Large intestine (tissue), 3 donors: ENCODE measurements around the gene VPS13D. TPM values are rescaled to one million over a fixed set of nuclear protein-coding genes. Genes with fewer than 3 reads are reported as not detected.
"Not testable (repeated sequence)": the region's sequence is repeated elsewhere in the genome, so short reads cannot be mapped to it uniquely, and the experiment has no call there.

Source experiments
- DNase-seq, 2 donors: peaks; one replicate each; pipeline versions ENCODE4 v3.0.0 to v3.0.0-alpha.2; 2013
- H3K27ac ChIP-seq: one replicate; pipeline ENCODE4 v1.5.1; 2013; ENCODE audit warnings: low read length
- H3K27me3 ChIP-seq: 2 replicates; pipeline ENCODE4 v1.6.1; 2013; ENCODE audit warnings: low read length; ENCODE audit not compliant: control insufficient read depth, insufficient read depth
- H3K36me3 ChIP-seq: 2 replicates; pipeline ENCODE4 v1.6.1; 2013; ENCODE audit warnings: low read length; ENCODE audit not compliant: control insufficient read depth, insufficient read depth
- H3K4me1 ChIP-seq: one replicate; pipeline ENCODE4 v1.6.1; 2013; ENCODE audit warnings: low read length; ENCODE audit not compliant: control insufficient read depth, insufficient read depth
- H3K4me3 ChIP-seq: one replicate; pipeline ENCODE4 v1.5.1; 2013; ENCODE audit warnings: low read length
- H3K9me3 ChIP-seq: one replicate; pipeline ENCODE4 v1.6.1; 2013; ENCODE audit warnings: mild to moderate bottlenecking, low read depth, low read length, moderate library complexity; ENCODE audit not compliant: control insufficient read depth
- WGBS: methylation state at CpG from one replicate; pipeline ENCODE4 v1.1.5; 2013; ENCODE audit warnings: low lambda C conversion rate; ENCODE audit not compliant: insufficient coverage; 5-methylcytosine and 5-hydroxymethylcytosine counted together
- polyA plus RNA-seq: library from polyadenylated mRNA; unstranded; fragments of 120-200 nt; gene quantifications from one replicate; pipeline ENCODE4 v1.2.1, GENCODE V29; 2013

VPS13D gene
- polyA plus RNA-seq, 1 donor: 20.7 TPM

DNA sequence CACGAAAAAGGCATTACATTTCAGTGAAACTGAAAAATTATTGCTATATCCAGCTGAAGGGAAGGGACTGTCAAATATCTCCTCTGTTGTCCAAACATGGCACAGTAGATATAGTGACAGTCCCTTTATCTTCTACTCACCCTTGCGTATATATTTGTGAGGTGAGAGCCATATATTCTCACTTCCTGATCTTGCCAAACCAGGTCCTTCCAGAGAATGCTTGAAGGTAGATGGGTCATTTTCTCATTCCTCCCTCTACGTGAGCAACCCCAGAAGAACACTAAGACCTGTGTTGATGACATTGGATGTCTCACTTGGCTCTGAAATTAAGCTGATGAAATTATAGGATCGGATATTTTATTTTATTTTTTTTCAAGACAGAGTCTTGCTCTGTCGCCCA is 237.0 kb downstream of the VPS13D start:
- H3K36me3 ChIP-seq: peaks cover 5% of the 10 kb centered on the region
- H3K4me3 ChIP-seq: no peak overlapping the region
- no peak for DNase-seq
- H3K4me1 ChIP-seq: peaks cover 19% of the 10 kb centered on the region
- 100% methylated on average over 1 of the region's 5 CpGs for WGBS
- H3K27me3 ChIP-seq: no peaks in the 10 kb centered on the region
- no peaks in the 10 kb centered on the region for H3K9me3 ChIP-seq
- no peak overlapping the region for H3K27ac ChIP-seq

DNA sequence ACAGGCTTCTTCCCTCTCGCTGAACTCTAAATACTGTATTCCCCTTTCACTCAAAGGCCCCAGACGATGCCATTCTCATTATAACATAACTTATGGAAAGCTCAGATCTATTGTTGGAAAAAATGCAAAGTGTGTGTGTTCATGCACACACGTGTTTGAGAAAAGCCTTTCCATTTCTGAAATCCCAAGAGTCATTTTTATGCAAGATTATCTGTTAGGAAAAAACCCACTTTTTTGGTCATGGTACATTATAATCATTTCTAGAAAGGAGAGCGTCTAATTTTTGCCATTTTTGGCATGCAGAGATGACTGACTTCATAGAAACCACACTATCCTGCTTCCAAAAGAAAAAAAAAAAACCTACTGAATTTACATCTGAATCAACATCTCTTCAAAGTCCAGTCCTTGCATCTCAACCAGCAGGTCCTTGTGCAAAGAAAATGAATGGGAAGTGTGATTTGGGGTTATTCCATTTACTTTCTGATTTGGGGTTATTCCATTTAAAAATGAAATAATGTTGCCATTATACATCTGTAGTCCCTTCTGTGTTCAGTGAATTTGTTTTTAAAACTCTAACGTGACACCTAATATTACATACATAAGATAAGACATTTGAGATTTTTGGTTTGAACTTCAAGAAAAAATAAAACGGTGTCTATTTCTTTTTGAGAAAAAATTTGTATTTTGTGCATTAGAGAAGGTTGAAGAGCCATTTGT is 237.9 kb downstream of the VPS13D start:
- H3K4me1 ChIP-seq: peaks cover 28% of the 10 kb centered on the region
- no peak overlapping the region for H3K4me3 ChIP-seq
- no peak overlapping the region for H3K27ac ChIP-seq

DNA sequence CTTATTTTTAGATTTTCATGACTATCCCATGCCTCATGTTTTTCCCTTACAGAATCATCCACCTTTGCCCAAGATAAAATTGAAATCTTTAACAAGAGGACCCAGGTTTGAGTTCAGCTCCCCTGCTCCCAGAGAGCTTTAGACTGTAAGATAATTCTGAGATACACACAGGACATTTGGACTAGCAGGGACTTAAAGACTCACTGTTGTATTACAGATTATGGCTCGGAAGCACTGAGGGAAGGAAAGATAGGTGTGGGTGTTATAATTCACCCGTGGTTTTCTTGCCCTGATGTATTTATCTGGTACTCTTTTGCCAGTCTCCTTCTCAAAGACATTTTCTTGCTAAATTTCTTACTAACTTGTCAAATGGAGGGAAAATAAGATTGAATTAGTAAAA is 238.5 kb downstream of the VPS13D start:
- DNase-seq: no peak
- no peaks in the 10 kb centered on the region for H3K27me3 ChIP-seq
- H3K9me3 ChIP-seq: no peaks in the 10 kb centered on the region
- H3K27ac ChIP-seq: no peak overlapping the region
- H3K4me3 ChIP-seq: no peak overlapping the region
- H3K4me1 ChIP-seq: peaks cover 32% of the 10 kb centered on the region
- WGBS: 40% methylated on average over 1 of the region's 2 CpGs
- no peaks in the 10 kb centered on the region for H3K36me3 ChIP-seq

More for the DNA sequence above, 237.9 kb downstream of the VPS13D start:
- Histone ChIP-seq H3K27me3 (no peaks in the 10 kb centered on the region), H3K9me3 (no peaks in the 10 kb centered on the region), H3K36me3 (peaks cover 3% of the 10 kb centered on the region)
- no peak for DNase-seq
- WGBS: 100% methylated on average over 1 of the region's 6 CpGs

DNA sequence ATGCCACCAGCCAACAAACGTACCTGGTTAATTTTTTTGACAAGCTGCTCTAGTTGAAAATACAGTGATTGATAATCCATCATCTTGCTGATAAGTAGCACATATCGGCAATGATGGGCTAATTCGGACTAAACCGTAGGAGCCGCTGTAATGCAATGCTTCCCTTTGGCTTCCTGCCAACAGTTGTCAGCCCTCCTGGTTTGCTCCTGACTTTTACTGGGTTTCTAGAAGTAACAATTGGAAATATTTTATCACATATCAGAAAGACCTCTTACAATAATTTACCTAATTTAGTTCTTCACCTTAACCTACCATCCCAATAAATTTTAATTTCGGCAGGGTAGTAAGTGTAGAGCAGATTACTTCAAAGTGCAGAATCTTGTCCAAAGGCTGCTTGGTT is 239.7 kb downstream of the VPS13D start:
- WGBS: no CpG with 5 or more reads among the region's 6 CpGs
- peak overlapping the region; percentile 8 for H3K27ac ChIP-seq
- H3K4me1 ChIP-seq: peaks cover 35% of the 10 kb centered on the region
- H3K27me3 ChIP-seq: no peaks in the 10 kb centered on the region
- DNase-seq: peak in 1 of 2 donors; percentile 57
- H3K36me3 ChIP-seq: no peaks in the 10 kb centered on the region
- no peaks in the 10 kb centered on the region for H3K9me3 ChIP-seq
- no peak overlapping the region for H3K4me3 ChIP-seq

DNA sequence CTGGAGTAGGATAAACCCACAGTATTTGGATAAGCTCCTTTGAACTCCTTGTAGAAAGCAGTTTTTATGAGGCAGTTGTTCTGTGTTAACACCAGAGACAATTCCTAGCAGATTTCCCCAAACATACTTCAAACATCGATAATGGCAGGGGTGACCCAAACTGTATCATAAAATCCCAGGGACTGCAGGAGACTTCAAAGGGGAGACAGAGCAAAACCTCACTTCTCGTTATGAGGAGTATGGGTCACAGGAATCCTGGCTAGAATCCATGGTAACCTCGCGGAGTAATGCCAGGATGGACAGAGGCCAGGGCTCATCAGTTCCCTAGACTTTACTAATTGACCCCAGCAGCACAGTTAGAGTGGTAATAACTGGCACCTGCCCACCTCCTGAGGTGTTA is 240.2 kb downstream of the VPS13D start:
- no peak for DNase-seq
- Histone ChIP-seq H3K27me3 (no peaks in the 10 kb centered on the region), H3K4me3 (no peak overlapping the region), H3K36me3 (no peaks in the 10 kb centered on the region), H3K9me3 (no peaks in the 10 kb centered on the region), H3K27ac (peak overlapping the region; percentile 8), H3K4me1 (peaks cover 40% of the 10 kb centered on the region)
- no CpG with 5 or more reads among the region's 4 CpGs for WGBS

DNA sequence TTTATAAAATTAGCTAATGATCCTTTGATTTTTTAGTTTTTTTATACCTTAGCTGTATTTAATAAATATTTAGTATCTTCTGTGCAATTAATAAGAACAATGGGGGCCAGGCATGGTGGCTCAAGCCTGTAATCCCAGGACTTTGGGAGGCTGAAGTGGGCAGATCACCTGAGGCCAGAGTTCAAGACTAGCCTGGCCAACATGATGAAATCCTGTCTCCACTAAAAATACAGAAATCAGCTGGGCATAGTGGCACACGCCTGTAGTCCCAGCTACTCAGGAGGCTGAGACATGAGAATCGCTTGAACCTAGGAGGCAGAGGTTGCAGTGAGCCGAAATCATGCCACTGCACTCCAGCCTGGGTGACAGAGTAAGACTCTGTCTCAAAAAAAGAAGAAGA is 241.1 kb downstream of the VPS13D start:
- not testable (repeated sequence) for DNase-seq, H3K36me3 ChIP-seq, H3K4me3 ChIP-seq, H3K9me3 ChIP-seq, H3K27ac ChIP-seq, H3K27me3 ChIP-seq
- peaks cover 49% of the 10 kb centered on the region for H3K4me1 ChIP-seq
- no CpG with 5 or more reads among the region's 3 CpGs for WGBS

DNA sequence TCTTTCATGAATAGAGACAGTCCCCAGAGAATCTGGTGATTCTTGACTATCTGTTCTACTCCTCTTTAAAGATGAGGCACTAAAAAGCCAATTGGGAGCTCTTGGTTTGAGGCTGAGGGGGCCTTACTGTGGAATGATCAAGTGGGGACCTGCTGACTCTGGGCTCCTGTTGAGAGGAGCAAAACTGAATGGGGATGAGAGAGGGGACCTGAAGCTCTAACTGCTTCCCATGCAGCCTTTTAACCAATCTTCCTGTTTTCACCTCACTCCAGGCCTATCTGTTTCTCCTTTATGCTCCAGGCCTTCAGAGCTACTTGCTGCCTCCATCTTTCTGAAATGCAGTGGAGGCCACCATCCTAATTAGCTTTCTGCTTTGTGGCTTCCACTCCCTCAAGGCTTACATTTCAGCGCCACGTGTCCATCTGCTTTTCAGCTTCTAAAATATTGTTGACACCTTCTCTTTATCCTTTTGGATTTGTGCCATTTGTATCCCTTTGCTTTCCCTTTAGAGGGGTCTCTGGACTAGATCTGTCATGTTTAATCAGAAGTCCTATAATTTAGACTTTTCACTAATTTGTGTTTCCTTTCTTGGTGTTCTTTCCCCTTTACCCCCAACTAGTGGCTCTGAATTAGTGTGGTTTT is 242.4 kb downstream of the VPS13D start:
- Histone ChIP-seq H3K27ac (peak overlapping the region; percentile 83), H3K4me3 (no peak overlapping the region), H3K27me3 (no peaks in the 10 kb centered on the region), H3K9me3 (no peaks in the 10 kb centered on the region), H3K4me1 (peaks cover 63% of the 10 kb centered on the region), H3K36me3 (no peaks in the 10 kb centered on the region)
- WGBS: 94% methylated on average over 2 of the region's 2 CpGs
- DNase-seq: peak in 1 of 2 donors; percentile 35

DNA sequence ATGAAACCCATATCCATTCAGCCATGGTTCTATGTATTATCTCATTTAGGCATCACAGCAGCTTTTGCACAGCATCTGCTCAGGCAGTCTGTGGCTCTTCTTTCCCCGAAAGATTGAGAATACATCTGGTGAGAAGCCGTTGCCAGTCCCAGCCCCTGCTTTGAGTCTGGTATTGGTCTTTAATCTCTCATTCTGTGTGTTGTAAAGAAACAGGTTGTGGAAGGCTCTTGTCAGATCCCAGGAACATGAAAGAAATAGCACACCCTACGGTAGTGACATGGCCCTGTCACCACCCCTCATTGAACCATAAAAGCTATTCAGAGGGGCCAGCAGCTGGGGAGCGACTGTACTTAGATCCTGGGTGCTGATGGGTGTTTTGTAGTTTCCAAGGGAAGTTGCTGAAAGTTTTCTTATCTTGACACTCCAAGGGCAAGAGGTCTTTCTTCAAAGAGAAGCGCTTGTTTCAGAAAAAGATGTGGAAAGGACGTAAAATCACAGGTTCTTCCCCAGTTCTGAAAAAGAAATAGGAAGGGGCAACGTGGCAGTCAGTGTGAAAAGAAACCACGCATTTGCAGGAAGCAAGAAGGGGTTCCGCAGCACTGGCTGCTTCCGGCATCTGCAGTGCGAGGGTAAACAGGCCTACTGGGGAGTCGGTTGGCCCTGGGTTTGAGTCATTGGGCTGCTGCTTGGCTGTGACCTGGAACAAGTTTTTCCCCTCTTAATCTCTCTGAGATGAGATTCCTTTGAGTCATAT is 243.1 kb downstream of the VPS13D start:
- H3K27ac ChIP-seq: peak overlapping the region; percentile 83
- no CpG with 5 or more reads among the region's 12 CpGs for WGBS
- H3K4me3 ChIP-seq: no peak overlapping the region
- no peaks in the 10 kb centered on the region for H3K9me3 ChIP-seq
- peaks cover 69% of the 10 kb centered on the region for H3K4me1 ChIP-seq
- DNase-seq: peak; percentile 91 to 96
- H3K36me3 ChIP-seq: no peaks in the 10 kb centered on the region
- no peaks in the 10 kb centered on the region for H3K27me3 ChIP-seq

DNA sequence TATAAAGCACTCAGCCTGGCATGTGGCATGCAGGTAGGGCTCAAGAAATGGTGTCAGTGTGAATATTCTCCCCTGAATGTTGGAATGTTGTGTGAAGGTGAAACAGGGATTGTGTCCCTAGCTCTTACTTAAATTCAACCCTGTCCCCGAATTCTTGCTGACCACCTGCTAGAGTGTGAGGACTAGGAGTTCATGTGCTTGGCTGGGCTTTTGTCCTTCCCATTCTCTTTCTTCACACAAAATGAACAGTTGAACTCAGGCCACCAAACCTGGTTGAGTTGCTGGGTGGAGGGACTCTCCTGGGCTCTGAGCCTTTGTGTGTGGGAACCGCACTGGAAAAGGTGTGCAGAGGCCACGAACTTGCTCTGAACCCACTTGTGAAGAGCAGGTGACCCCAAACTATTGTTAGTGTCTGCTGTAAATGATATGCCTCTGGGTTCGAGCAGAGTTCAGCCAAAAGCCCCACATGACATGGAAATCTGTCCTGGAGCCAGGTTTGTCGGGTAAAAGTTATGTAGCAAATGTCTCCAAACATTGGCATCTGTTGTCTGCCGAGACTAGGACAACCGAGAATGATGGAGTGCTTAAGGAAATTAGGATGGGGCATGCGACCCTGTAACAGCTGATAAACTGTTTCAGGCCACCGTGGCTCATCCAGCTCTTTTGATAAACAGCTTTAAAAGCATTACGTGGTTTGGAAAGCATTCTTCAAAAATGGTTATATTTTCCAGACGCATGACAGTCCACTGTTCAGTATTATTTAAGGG is 243.9 kb downstream of the VPS13D start:
- Histone ChIP-seq H3K4me3 (no peak overlapping the region), H3K4me1 (peaks cover 77% of the 10 kb centered on the region), H3K27me3 (no peaks in the 10 kb centered on the region), H3K36me3 (no peaks in the 10 kb centered on the region), H3K9me3 (no peaks in the 10 kb centered on the region), H3K27ac (peak overlapping the region; percentile 83)
- no CpG with 5 or more reads among the region's 11 CpGs for WGBS
- no peak for DNase-seq

DNA sequence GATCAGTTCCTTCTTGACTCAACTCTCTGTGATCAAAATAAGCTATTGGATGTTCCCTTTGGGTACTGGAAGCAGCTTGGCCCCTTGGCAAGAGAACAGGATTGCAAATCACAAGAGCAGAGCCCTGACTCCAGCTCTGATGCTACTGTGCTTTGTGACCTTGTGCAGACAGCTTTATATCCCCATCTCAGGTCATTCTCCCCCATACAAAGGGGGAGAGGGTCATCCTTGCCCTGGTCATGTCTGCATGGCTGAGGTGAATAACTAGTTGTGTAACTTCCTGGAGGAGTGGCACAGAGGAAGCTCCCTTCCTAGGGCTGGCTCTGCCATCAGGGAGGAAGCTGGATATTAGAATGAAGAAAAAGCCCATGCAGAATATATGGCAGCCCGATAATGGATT is 245.3 kb downstream of the VPS13D start:
- peaks cover 81% of the 10 kb centered on the region for H3K4me1 ChIP-seq
- H3K9me3 ChIP-seq: no peaks in the 10 kb centered on the region
- no CpG with 5 or more reads among the region's 1 CpG for WGBS
- H3K27me3 ChIP-seq: no peaks in the 10 kb centered on the region
- H3K27ac ChIP-seq: peak overlapping the region; percentile 94
- peak in 1 of 2 donors; percentile 43 for DNase-seq
- no peaks in the 10 kb centered on the region for H3K36me3 ChIP-seq
- H3K4me3 ChIP-seq: no peak overlapping the region
